HEK293 (cell line): ENCODE data around the gene JOSD1.

ENCODE experiments used
- CTCF ChIP-seq: fragments of 450-650 bp; formaldehyde crosslinking; IDR thresholded peaks from 2 replicates; pipeline ENCODE4 v1.5.1; 2016; ENCODE audit warnings: missing biosample characterization, missing genetic modification characterization
- KLF9 ChIP-seq: fragments of 450-650 bp; formaldehyde crosslinking; IDR thresholded peaks from 2 replicates; pipeline ENCODE4 v1.5.1; 2016; ENCODE audit warnings: missing biosample characterization, missing genetic modification characterization, low read depth
- PRDM2 ChIP-seq: fragments of 450-650 bp; formaldehyde crosslinking; IDR thresholded peaks from 2 replicates; pipeline ENCODE4 v1.5.1; 2016; ENCODE audit warnings: missing biosample characterization, missing genetic modification characterization, borderline replicate concordance
- ZFP41 ChIP-seq: fragments of 450-650 bp; formaldehyde crosslinking; IDR thresholded peaks from 2 replicates; pipeline ENCODE4 v1.5.1; 2016; ENCODE audit warnings: missing biosample characterization, missing genetic modification characterization, borderline replicate concordance
- ZNF10 ChIP-seq: fragments of 450-650 bp; formaldehyde crosslinking; IDR thresholded peaks from 2 replicates; pipeline ENCODE4 v1.5.1; 2017; ENCODE audit warnings: missing biosample characterization, missing genetic modification characterization
- ZNF155 ChIP-seq: fragments of 450-650 bp; formaldehyde crosslinking; IDR thresholded peaks from 2 replicates; pipeline ENCODE4 v1.5.1; 2016; ENCODE audit warnings: missing biosample characterization, missing genetic modification characterization
- ZNF391 ChIP-seq: fragments of 450-650 bp; formaldehyde crosslinking; IDR thresholded peaks from 2 replicates; pipeline ENCODE4 v1.5.1; 2016; ENCODE audit warnings: low read depth, missing biosample characterization, missing genetic modification characterization, borderline replicate concordance
- ZNF433 ChIP-seq: fragments of 450-650 bp; formaldehyde crosslinking; IDR thresholded peaks from 2 replicates; pipeline ENCODE4 v1.5.1; 2016; ENCODE audit warnings: missing biosample characterization, missing genetic modification characterization, low read depth
- TF ChIP-seq, protein P1 (sequence below): fragments of 450-650 bp; formaldehyde crosslinking; IDR thresholded peaks from 2 replicates; pipeline ENCODE4 v1.5.1; 2016; ENCODE audit warnings: missing biosample characterization, missing genetic modification characterization, low read depth

DNA sequence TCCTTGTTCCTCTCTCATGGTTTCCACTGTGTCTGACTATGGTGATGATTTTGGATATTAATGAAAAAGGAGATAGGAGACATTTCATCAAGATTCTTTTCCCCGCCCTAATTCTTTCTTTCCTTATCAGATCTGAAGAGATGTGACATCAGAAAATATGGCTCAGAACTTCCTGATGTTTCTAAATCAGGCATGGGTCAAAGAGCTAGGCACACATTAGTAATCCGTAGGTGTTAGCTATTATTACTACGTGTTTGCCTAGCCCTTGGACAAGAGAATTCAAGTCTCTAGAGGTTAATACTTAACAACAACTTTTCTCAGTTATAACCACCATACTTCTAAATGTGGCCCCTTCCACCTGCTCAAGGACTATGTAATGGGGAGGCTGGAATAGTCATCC is 5.8 kb downstream of the JOSD1 start:
- TF ChIP-seq ZNF391 (tag by site-specific recombination) = no peak
- TF ChIP-seq, protein P1, sequence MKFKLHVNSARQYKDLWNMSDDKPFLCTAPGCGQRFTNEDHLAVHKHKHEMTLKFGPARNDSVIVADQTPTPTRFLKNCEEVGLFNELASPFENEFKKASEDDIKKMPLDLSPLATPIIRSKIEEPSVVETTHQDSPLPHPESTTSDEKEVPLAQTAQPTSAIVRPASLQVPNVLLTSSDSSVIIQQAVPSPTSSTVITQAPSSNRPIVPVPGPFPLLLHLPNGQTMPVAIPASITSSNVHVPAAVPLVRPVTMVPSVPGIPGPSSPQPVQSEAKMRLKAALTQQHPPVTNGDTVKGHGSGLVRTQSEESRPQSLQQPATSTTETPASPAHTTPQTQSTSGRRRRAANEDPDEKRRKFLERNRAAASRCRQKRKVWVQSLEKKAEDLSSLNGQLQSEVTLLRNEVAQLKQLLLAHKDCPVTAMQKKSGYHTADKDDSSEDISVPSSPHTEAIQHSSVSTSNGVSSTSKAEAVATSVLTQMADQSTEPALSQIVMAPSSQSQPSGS (tag by site-specific recombination) = no peak
- no peak for TF ChIP-seq CTCF (tag by site-specific recombination)
- no peak for TF ChIP-seq ZFP41 (tag by site-specific recombination)
- no peak for TF ChIP-seq ZNF10 (tag by site-specific recombination)
- no peak for TF ChIP-seq ZNF155 (tag by site-specific recombination)
- no peak for TF ChIP-seq ZNF433
- no peak for TF ChIP-seq PRDM2 (tag by site-specific recombination)
- no peak for TF ChIP-seq KLF9
